Measurements from ENCODE around the gene CPEB4. TPM values are rescaled to one million over a fixed set of nuclear protein-coding genes. Genes with fewer than 3 reads are reported as not detected.

CPEB4 gene
- total and polyA plus RNA-seq, 8 donors: 3.5 to 115 (median 31.7) TPM

DNA sequence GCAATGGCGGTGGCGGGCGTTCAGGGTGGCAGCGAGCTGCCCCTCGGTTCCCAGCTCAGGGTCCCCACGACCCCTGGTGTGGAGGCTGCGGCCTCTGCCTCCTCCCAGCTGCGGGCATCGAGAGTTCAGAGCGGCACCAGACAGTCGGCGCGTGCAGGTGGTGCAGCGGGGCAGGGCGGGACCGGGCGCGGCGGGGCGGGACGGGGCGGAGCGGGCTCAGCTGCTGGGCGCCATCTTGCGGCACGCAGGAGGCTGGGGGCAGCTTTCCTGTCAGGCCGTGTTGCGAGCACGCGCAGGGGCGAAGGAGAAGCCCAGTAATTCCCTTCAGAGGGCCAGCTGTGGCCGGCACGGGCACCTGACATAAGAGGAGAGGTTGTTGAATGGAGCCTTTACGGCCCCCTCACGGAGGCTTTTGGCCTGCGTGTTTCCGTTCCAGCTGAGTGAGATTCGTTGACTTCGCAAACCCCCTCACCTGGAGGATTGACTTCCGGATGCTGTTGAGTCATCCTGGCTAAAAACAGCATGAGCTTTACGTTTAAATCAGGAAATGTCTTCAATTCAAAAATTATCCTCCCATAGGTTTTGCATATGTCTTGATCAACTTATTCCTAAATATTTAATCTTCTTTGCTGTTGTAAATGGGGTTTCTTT is 101.4 kb downstream of the CPEB4 start:
- DNase-seq: no peak
- no peak overlapping the region for H3K4me3 ChIP-seq
- H3K27me3 ChIP-seq: peaks cover 0 to 14% (median 0%) of the 10 kb centered on the region in 3 donors
- no peak overlapping the region for H3K27ac ChIP-seq
- 92 to 96% (median 95%) methylated on average over 34 to 41 of the region's 41 CpGs for WGBS, 5 donors
- no peaks in the 10 kb centered on the region for H3K36me3 ChIP-seq
- H3K9me3 ChIP-seq: peaks cover 0 to 14% (median 0%) of the 10 kb centered on the region in 4 donors
- H3K4me1 ChIP-seq: no peaks in the 10 kb centered on the region
- TF ChIP-seq POLR2A (IDR thresholded peaks at IDR 0.05): no peak
- TF ChIP-seq EP300 (IDR thresholded peaks at IDR 0.05): no peak
- TF ChIP-seq POLR2AphosphoS5 (IDR thresholded peaks at IDR 0.05): no peak
- TF ChIP-seq, protein P1, sequence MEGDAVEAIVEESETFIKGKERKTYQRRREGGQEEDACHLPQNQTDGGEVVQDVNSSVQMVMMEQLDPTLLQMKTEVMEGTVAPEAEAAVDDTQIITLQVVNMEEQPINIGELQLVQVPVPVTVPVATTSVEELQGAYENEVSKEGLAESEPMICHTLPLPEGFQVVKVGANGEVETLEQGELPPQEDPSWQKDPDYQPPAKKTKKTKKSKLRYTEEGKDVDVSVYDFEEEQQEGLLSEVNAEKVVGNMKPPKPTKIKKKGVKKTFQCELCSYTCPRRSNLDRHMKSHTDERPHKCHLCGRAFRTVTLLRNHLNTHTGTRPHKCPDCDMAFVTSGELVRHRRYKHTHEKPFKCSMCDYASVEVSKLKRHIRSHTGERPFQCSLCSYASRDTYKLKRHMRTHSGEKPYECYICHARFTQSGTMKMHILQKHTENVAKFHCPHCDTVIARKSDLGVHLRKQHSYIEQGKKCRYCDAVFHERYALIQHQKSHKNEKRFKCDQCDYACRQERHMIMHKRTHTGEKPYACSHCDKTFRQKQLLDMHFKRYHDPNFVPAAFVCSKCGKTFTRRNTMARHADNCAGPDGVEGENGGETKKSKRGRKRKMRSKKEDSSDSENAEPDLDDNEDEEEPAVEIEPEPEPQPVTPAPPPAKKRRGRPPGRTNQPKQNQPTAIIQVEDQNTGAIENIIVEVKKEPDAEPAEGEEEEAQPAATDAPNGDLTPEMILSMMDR (IDR thresholded peaks at IDR 0.05): no peak
- intact Hi-C loops (cut with DNase I; ENCODE audit: low total_unique reads): no loop called here

- H3K27me3 ChIP-seq: peaks cover 0 to 16% (median 7%) of the 10 kb centered on the region in 3 donors
- intact Hi-C loops (cut with DNase I; ENCODE audit: low total_unique reads): no loop called here
- no peak for DNase-seq
Measured at GRCh38 chr5:173997331-173997730, 109.2 kb downstream of the CPEB4 start.

DNA sequence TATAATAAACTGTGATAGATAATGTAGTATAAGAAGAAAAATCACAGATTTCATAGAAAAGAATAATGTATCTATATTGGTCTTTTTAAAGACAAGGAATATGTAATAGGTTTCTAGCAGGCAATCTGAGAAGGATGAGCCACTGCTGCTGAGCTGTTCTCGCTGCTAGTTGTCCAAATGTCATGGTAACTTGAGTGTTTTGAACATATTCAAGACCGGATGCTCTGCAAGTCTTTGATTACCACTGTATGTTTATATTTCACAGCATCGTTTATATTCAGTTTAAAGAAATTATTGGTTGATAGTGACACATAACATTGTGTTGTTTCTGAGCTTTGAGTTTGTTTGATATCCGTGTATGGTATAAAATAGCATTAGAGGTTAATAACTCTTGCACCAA is 110.4 kb downstream of the CPEB4 start:
- H3K4me1 ChIP-seq: no peaks in the 10 kb centered on the region
- no peak overlapping the region for H3K4me3 ChIP-seq
- no peak for DNase-seq
- intact Hi-C loops (cut with DNase I; ENCODE audit: low total_unique reads): no loop called here
- TF ChIP-seq POLR2A (IDR thresholded peaks at IDR 0.05): no peak
- 51 to 68% (median 63%) methylated on average over 4 of the region's 4 CpGs for WGBS, 5 donors
- no peaks in the 10 kb centered on the region for H3K9me3 ChIP-seq
- H3K36me3 ChIP-seq: no peaks in the 10 kb centered on the region
- H3K27ac ChIP-seq: no peak overlapping the region
- H3K27me3 ChIP-seq: peaks cover 0 to 8% (median 7%) of the 10 kb centered on the region in 3 donors

More at GRCh38 chr5:173997331-173997730, 109.2 kb downstream of the CPEB4 start:
- Histone ChIP-seq H3K36me3 (no peaks in the 10 kb centered on the region), H3K27ac (no peak overlapping the region), H3K9me3 (no peaks in the 10 kb centered on the region), H3K4me3 (no peak overlapping the region), H3K4me1 (no peaks in the 10 kb centered on the region)
- 58 to 80% (median 77%) methylated on average over 4 of the region's 4 CpGs for WGBS, 5 donors
- TF ChIP-seq POLR2AphosphoS5 (IDR thresholded peaks at IDR 0.05) (no peak), EP300 (IDR thresholded peaks at IDR 0.05) (no peak), POLR2A (IDR thresholded peaks at IDR 0.05) (no peak)
- TF ChIP-seq, protein P1 (IDR thresholded peaks at IDR 0.05): no peak

- Histone ChIP-seq H3K36me3 (no peaks in the 10 kb centered on the region), H3K27me3 (peaks cover 0 to 7% (median 0%) of the 10 kb centered on the region in 3 donors), H3K9me3 (no peaks in the 10 kb centered on the region), H3K4me1 (no peaks in the 10 kb centered on the region), H3K4me3 (no peak overlapping the region), H3K27ac (no peak overlapping the region)
- TF ChIP-seq POLR2A (IDR thresholded peaks at IDR 0.05) (no peak), POLR2AphosphoS5 (IDR thresholded peaks at IDR 0.05) (no peak), EP300 (IDR thresholded peaks at IDR 0.05) (no peak)
- TF ChIP-seq, protein P1 (IDR thresholded peaks at IDR 0.05): no peak
- DNase-seq: no peak
- WGBS, 5 donors: 78 to 85% (median 84%) methylated on average over 4 of the region's 4 CpGs
- intact Hi-C loops (cut with DNase I; ENCODE audit: low total_unique reads): no loop called here
Measured at GRCh38 chr5:174000076-174000475, 111.9 kb downstream of the CPEB4 start.

- H3K9me3 ChIP-seq: no peaks in the 10 kb centered on the region
- no peaks in the 10 kb centered on the region for H3K36me3 ChIP-seq
- H3K27me3 ChIP-seq: peaks cover 0 to 4% (median 0%) of the 10 kb centered on the region in 3 donors
- intact Hi-C loops (cut with DNase I; ENCODE audit: low total_unique reads): no loop called here
- no peak for DNase-seq
- H3K4me1 ChIP-seq: no peaks in the 10 kb centered on the region
- H3K27ac ChIP-seq: no peak overlapping the region
- no peak overlapping the region for H3K4me3 ChIP-seq
- TF ChIP-seq, protein P1 (IDR thresholded peaks at IDR 0.05): no peak
- TF ChIP-seq POLR2A (IDR thresholded peaks at IDR 0.05) (no peak), POLR2AphosphoS5 (IDR thresholded peaks at IDR 0.05) (no peak), EP300 (IDR thresholded peaks at IDR 0.05) (no peak)
Measured at GRCh38 chr5:174003795-174004194, 115.6 kb downstream of the CPEB4 start.
